PC-3 (cell line): Measurements from ENCODE around the gene PLOD3. TPM values are rescaled to one million over a fixed set of nuclear protein-coding genes. Genes with fewer than 3 reads are reported as not detected.

Experiments
- ATAC-seq: fragments of 200-7000 bp; cut with Tn5 transposase; 2 replicates; pipeline ENCODE4 v1.9.1; 2020; ENCODE audit warnings: mild to moderate bottlenecking, moderate library complexity
- BruUV-seq: library from RNA; stranded (reverse); fragments of 400-500 nt; replicated peaks from 2 replicates; lab custom pipeline; 2021; lab: Mats Ljungman, UMichigan
- CTCF ChIA-PET: fragments of 300-600 bp; sonication (Branson Sonifier 250); formaldehyde crosslinking; loops from one replicate; lab custom pipeline; 2022; ENCODE audit warnings: antibody characterized with exemption; lab: Charles Lee
- POLR2A ChIA-PET: fragments of 300-600 bp; sonication (Branson Sonifier 250); formaldehyde crosslinking; loops from one replicate; lab custom pipeline; 2022; ENCODE audit warnings: antibody characterized with exemption; ENCODE audit not compliant: unreplicated experiment; lab: Charles Lee
- DNase-seq: peaks from one replicate; pipeline ENCODE4 v3.0.0-alpha.2; 2015
- H2AFZ ChIP-seq: fragments of 300-600 bp; sonication (generic); 2 replicates; pipeline ENCODE4 v1.6.0; 2016; ENCODE audit warnings: antibody characterized with exemption, low read length
- H3F3A ChIP-seq: fragments of 300-600 bp; sonication (generic); one replicate; pipeline ENCODE4 v1.6.0; 2017; ENCODE audit warnings: antibody characterized with exemption, low read length, control low read depth, mild to moderate bottlenecking; ENCODE audit not compliant: unreplicated experiment
- H3K27ac ChIP-seq: fragments of 300-600 bp; sonication (generic); 2 replicates; pipeline ENCODE4 v1.5.1; 2016; ENCODE audit warnings: mild to moderate bottlenecking, low read length
- H3K27me3 ChIP-seq: fragments of 300-600 bp; sonication (generic); 2 replicates; pipeline ENCODE4 v1.6.1; 2016; ENCODE audit warnings: low read length, mixed read lengths
- H3K36me3 ChIP-seq: fragments of 300-600 bp; sonication (generic); 2 replicates; pipeline ENCODE4 v1.6.1; 2016; ENCODE audit warnings: low read depth, mixed run types, low read length, mixed read lengths
- H3K4me1 ChIP-seq: fragments of 300-600 bp; sonication (generic); 2 replicates; pipeline ENCODE4 v1.5.1; 2016; ENCODE audit warnings: low read length; ENCODE audit not compliant: insufficient read depth
- H3K4me2 ChIP-seq: fragments of 300-600 bp; sonication (generic); 2 replicates; pipeline ENCODE4 v1.6.0; 2016; ENCODE audit warnings: low read length
- H3K4me3 ChIP-seq: fragments of 300-600 bp; sonication (generic); 2 replicates; pipeline ENCODE4 v1.5.1; 2016; ENCODE audit warnings: mild to moderate bottlenecking, low read length, mixed read lengths
- H3K79me2 ChIP-seq: fragments of 300-600 bp; sonication (generic); 2 replicates; pipeline ENCODE4 v1.6.1; 2017; ENCODE audit warnings: low read length, mixed read lengths
- H3K9ac ChIP-seq: fragments of 300-600 bp; sonication (generic); 2 replicates; pipeline ENCODE4 v1.6.0; 2016; ENCODE audit warnings: mild to moderate bottlenecking, low read length
- H3K9me2 ChIP-seq: fragments of 300-600 bp; sonication (generic); replicated peaks from 2 replicates; pipeline ENCODE4 v1.6.1; 2016; ENCODE audit warnings: mixed run types, low read length, mixed read lengths
- H3K9me3 ChIP-seq: fragments of 300-600 bp; sonication (generic); 2 replicates; pipeline ENCODE4 v1.6.1; 2016; ENCODE audit warnings: low read length, mixed read lengths
- H4K20me1 ChIP-seq: fragments of 300-600 bp; sonication (generic); 2 replicates; pipeline ENCODE4 v1.6.1; 2016; ENCODE audit warnings: low read length, mixed read lengths
- CTCF ChIP-seq: fragments of 300-600 bp; sonication (generic); conservative IDR thresholded peaks from 2 replicates; pipeline ENCODE4 v1.5.1; 2017; ENCODE audit warnings: antibody characterized with exemption, low read depth, mild to moderate bottlenecking, low read length
- EZH2 ChIP-seq: fragments of 300-600 bp; sonication (generic); IDR thresholded peaks from one replicate; pipeline ENCODE4 v1.6.1; 2017; ENCODE audit warnings: antibody characterized with exemption, mild to moderate bottlenecking, low read length; ENCODE audit not compliant: unreplicated experiment
- EZH2phosphoT487 ChIP-seq: fragments of 300-600 bp; sonication (generic); IDR thresholded peaks from 2 replicates; pipeline ENCODE4 v1.6.1; 2018; ENCODE audit warnings: mild to moderate bottlenecking, antibody characterized with exemption, low read length, borderline replicate concordance
- intact Hi-C: fragments of 100-400 bp; cut with micrococcal nuclease; formaldehyde crosslinking; loops from 2 replicates; pipeline ENCODE4 v1.9.0; 2023
- total RNA-seq: library from RNA; depleted of rRNA; stranded (reverse); fragments of >200 nt; gene quantifications from 2 replicates; pipeline ENCODE4 v1.2.3, GENCODE V29; 2014

The PLOD3 gene
- total RNA-seq, 1 experiment from 2014 or later = 66.6 TPM

GRCh38 chr7:101239191-101239950 lies 22.0 kb upstream of the PLOD3 start:
- H3K36me3 ChIP-seq = no peaks in the 10 kb centered on the region
- intact Hi-C loops = no loop called here
- no peak for ATAC-seq
- no peak overlapping the region for H3K4me3 ChIP-seq
- H3K79me2 ChIP-seq = peaks cover 16% of the 10 kb centered on the region
- no peaks in the 10 kb centered on the region for H4K20me1 ChIP-seq
- ChIA-PET CTCF (no interaction called here), POLR2A (no interaction called here)
- no peaks in the 10 kb centered on the region for H3K27me3 ChIP-seq
- no peak overlapping the region for H3K27ac ChIP-seq
- TF ChIP-seq EZH2 = no peak
- H3F3A ChIP-seq = no peaks in the 10 kb centered on the region
- peaks cover 6% of the 10 kb centered on the region for H3K4me1 ChIP-seq
- H3K9me2 ChIP-seq = no peaks in the 10 kb centered on the region
- no peak overlapping the region for H3K9ac ChIP-seq
- no TSS peak for BruUV-seq
- no peak overlapping the region for H2AFZ ChIP-seq
- H3K9me3 ChIP-seq = no peaks in the 10 kb centered on the region
- no peak overlapping the region for H3K4me2 ChIP-seq
- no peak for DNase-seq

DNA sequence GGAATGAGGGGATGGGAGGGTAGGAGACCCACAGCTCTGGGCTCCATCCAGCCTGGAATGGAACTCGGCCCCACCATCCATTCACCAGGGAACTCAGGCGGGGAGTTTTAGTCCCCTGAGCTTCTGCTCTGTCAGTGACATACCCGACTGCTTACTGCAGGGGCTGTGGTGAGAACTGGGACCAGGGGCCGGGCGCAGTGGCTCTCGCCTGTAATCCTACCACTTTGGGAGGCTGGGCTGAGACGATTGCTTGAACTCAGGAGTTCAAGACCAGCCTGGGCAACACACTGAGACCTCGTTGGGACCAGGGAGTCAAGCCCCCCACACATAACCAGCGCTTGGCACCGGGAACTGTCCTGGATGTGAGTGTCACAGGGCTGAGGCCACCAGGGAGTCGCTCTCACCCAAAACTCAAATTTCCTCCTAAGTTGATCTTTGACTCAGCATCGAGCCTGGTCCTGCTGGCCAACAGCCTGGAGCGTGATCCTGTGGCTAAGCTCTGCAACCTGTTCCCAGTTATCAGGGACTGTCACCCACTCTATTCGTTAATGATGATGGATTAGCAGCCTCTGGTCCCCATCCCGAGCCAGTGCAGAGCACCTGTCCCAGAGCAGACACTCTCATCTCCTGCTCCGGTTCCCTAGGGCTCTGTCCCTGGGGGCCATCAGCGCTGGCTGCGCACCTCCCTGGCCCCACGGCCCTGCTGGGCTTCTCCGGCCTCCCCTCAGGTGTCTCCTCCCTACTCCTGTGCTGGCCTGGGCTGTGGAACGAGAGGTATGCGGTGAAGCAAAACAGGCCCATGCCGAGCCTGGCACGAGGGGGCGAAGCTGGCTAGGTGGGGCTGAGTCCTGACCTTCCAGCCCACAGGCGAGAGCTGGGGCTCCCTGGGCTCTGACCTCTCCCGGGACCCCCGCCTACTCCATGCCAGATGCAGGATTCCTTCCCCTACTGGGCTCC lies 21.1 kb upstream of the PLOD3 start:
- H4K20me1 ChIP-seq = no peaks in the 10 kb centered on the region
- BruUV-seq = no TSS peak
- no peaks in the 10 kb centered on the region for H3K27me3 ChIP-seq
- H3K9me3 ChIP-seq = no peaks in the 10 kb centered on the region
- peaks cover 10% of the 10 kb centered on the region for H3K79me2 ChIP-seq
- no peaks in the 10 kb centered on the region for H3F3A ChIP-seq
- ATAC-seq (no peak), DNase-seq (no peak)
- intact Hi-C loops = no loop called here
- H3K36me3 ChIP-seq = no peaks in the 10 kb centered on the region
- TF ChIP-seq EZH2 (no peak), CTCF (no peak), EZH2phosphoT487 (no peak)
- no peak overlapping the region for H2AFZ ChIP-seq
- H3K4me3 ChIP-seq = no peak overlapping the region
- H3K4me2 ChIP-seq = no peak overlapping the region
- peaks cover 1% of the 10 kb centered on the region for H3K4me1 ChIP-seq
- POLR2A ChIA-PET = interaction anchor here (0.5 to 0.6 kb wide), 2 partner anchors 35 to 644 kb away, joined by 3 to 5 read pairs; no protein-coding TSS in a partner anchor
- no peak overlapping the region for H3K27ac ChIP-seq
- CTCF ChIA-PET = no interaction called here
- H3K9me2 ChIP-seq = no peaks in the 10 kb centered on the region
- no peak overlapping the region for H3K9ac ChIP-seq

- Histone ChIP-seq H3K27me3 (no peaks in the 10 kb centered on the region), H3K27ac (no peak within 1 kb of the TSS), H3K36me3 (no peaks in the 10 kb centered on the region), H4K20me1 (no peaks in the 10 kb centered on the region), H3K9ac (no peak within 1 kb of the TSS), H3K4me2 (no peak within 1 kb of the TSS), H3K4me1 (no peaks in the 10 kb centered on the region; the same call in 1 of the 2 replicates), H3K9me2 (no peaks in the 10 kb centered on the region), H3K4me3 (no peak within 1 kb of the TSS), H3F3A (no peaks in the 10 kb centered on the region), H2AFZ (no peak within 1 kb of the TSS), H3K9me3 (no peaks in the 10 kb centered on the region), H3K79me2 (no peaks in the 10 kb centered on the region)
- DNase-seq = no peak
- ATAC-seq = no peak
- ChIA-PET POLR2A (interaction anchor here (0.5 to 0.6 kb wide), 2 partner anchors 34 to 645 kb away, joined by 3 to 5 read pairs; no protein-coding TSS in a partner anchor), CTCF (no interaction called here)
- BruUV-seq = no TSS peak
- TF ChIP-seq EZH2phosphoT487 (no peak), CTCF (no peak), EZH2 (no peak)
- intact Hi-C loops = no loop called here
Observed at GRCh38 chr7:101237206-101238067, 20.1 kb upstream of the PLOD3 start, which contains the start of gene CLDN15. Gene CLDN15, minus strand, starts transcription at chr7:101237802. Its CDS starts 221 bp downstream, at chr7:101237581.
